OCI-LY7 (cell line): ENCODE measurements around the gene CFAP92. TPM values are rescaled to one million over a fixed set of nuclear protein-coding genes. Genes with fewer than 3 reads are reported as not detected.

Experiments used
- BruUV-seq: library from RNA; stranded (reverse); fragments of 400-500 nt; replicated peaks from 2 replicates; lab custom pipeline; 2021; lab: Mats Ljungman, UMichigan
- CTCF ChIA-PET: fragments of 300-600 bp; sonication (Branson Sonifier 250); formaldehyde crosslinking; loops from one replicate; lab custom pipeline; 2022; ENCODE audit warnings: antibody characterized with exemption; ENCODE audit not compliant: unreplicated experiment; lab: Charles Lee
- POLR2A ChIA-PET: fragments of 300-600 bp; sonication (Branson Sonifier 250); formaldehyde crosslinking; loops from one replicate; lab custom pipeline; 2022; ENCODE audit warnings: antibody characterized with exemption; lab: Charles Lee
- DNase-seq: peaks from one replicate; pipeline ENCODE4 v3.0.0-alpha.2; 2015; ENCODE audit warnings: low spot score
- H2AFZ ChIP-seq: fragments of 200-600 bp; sonication (generic), shearing (Covaris generic); 2 replicates; pipeline ENCODE4 v1.6.1; 2014; ENCODE audit warnings: mild to moderate bottlenecking, antibody characterized with exemption, low read length, moderate library complexity
- H3K27ac ChIP-seq: fragments of 200-600 bp; sonication (generic); 2 replicates; pipeline ENCODE4 v1.5.1; 2014; ENCODE audit warnings: mixed run types, low read depth, mild to moderate bottlenecking, moderate library complexity, low read length, inconsistent platforms; ENCODE audit not compliant: poor library complexity, severe bottlenecking
- H3K36me3 ChIP-seq: fragments of 200-600 bp; sonication (generic); 2 replicates; pipeline ENCODE4 v1.6.1; 2014; ENCODE audit warnings: mild to moderate bottlenecking, antibody characterized with exemption, low read length, moderate library complexity, mixed read lengths; ENCODE audit not compliant: insufficient read depth
- H3K4me1 ChIP-seq: fragments of 200-600 bp; sonication (generic); 2 replicates; pipeline ENCODE4 v1.5.1; 2014; ENCODE audit warnings: mild to moderate bottlenecking, low read length; ENCODE audit not compliant: insufficient read depth, poor library complexity, severe bottlenecking
- H3K4me2 ChIP-seq: fragments of 200-600 bp; sonication (generic); 2 replicates; pipeline ENCODE4 v1.6.1; 2014; ENCODE audit warnings: mild to moderate bottlenecking, low read length
- H3K4me3 ChIP-seq: fragments of 200-600 bp; sonication (generic); 2 replicates; pipeline ENCODE4 v1.5.1; 2014; ENCODE audit warnings: mild to moderate bottlenecking, low read depth, low read length; ENCODE audit not compliant: poor library complexity, severe bottlenecking
- H3K79me2 ChIP-seq: fragments of 200-600 bp; sonication (generic); 2 replicates; pipeline ENCODE4 v1.6.1; 2016; ENCODE audit warnings: low read depth, mild to moderate bottlenecking, low read length, moderate library complexity, mixed read lengths; ENCODE audit not compliant: insufficient read depth
- H3K9me2 ChIP-seq: fragments of 200-600 bp; sonication (generic); 2 replicates; pipeline ENCODE4 v1.6.1; 2016; ENCODE audit warnings: mild to moderate bottlenecking, low read length, mixed read lengths; ENCODE audit not compliant: insufficient read depth
- H3K9me3 ChIP-seq: fragments of 200-600 bp; sonication (generic); 2 replicates; pipeline ENCODE4 v1.6.1; 2014; ENCODE audit warnings: mild to moderate bottlenecking, mixed run types, low read length, mixed read lengths
- H4K20me1 ChIP-seq: fragments of 200-600 bp; sonication (generic); 2 replicates; pipeline ENCODE4 v1.6.1; 2014; ENCODE audit warnings: mild to moderate bottlenecking, antibody characterized with exemption, low read length, moderate library complexity, mixed read lengths; ENCODE audit not compliant: insufficient read depth
- CTCF ChIP-seq: fragments of 200-600 bp; sonication (generic); conservative IDR thresholded peaks from 2 replicates; pipeline ENCODE4 v1.5.1; 2014; ENCODE audit warnings: mild to moderate bottlenecking, antibody characterized with exemption, low read length, moderate library complexity, mixed read lengths
- EZH2phosphoT487 ChIP-seq: fragments of 200-600 bp; sonication (generic); IDR thresholded peaks from 2 replicates; pipeline ENCODE4 v1.6.1; 2018; ENCODE audit warnings: low read depth, borderline replicate concordance, mild to moderate bottlenecking, mixed run types, antibody characterized with exemption, low read length, moderate library complexity, mixed read lengths
- intact Hi-C: fragments of 100-400 bp; cut with micrococcal nuclease; formaldehyde crosslinking; loops from one replicate; pipeline ENCODE4 v1.10.0; 2022; ENCODE audit not compliant: unreplicated experiment
- total RNA-seq, 2 experiments: library from RNA; depleted of rRNA in 1 of 2; stranded (reverse); fragments of >200 nt in 1 of 2; shearing (Covaris generic) in 1 of 2; gene quantifications; 2 replicates each; pipeline ENCODE4 v1.2.3, GENCODE V29; 2014 to 2022

The CFAP92 gene
- total RNA-seq, 2 experiments from 2014 or later = 0.08 to 0.66 TPM

GRCh38 chr3:129031476-129032215 is 37.8 kb upstream of the CFAP92 start:
- Histone ChIP-seq H3K4me2 (no peak overlapping the region), H3K9me3 (0 out of 2 replicates have a peak, but pooled peaks cover 7% of the 10 kb centered on the region), H4K20me1 (no peaks in the 10 kb centered on the region), H3K9me2 (no peaks in the 10 kb centered on the region), H3K36me3 (no peaks in the 10 kb centered on the region), H3K27ac (no peak overlapping the region), H3K4me3 (no peak overlapping the region), H3K4me1 (peaks cover 6% of the 10 kb centered on the region), H2AFZ (no peak overlapping the region), H3K79me2 (no peaks in the 10 kb centered on the region)
- TF ChIP-seq CTCF = no peak
- no peak for TF ChIP-seq EZH2phosphoT487
- no TSS peak for BruUV-seq
- ChIA-PET POLR2A (interaction anchor here (0.7 kb wide), 1 partner anchor 22 kb away, joined by 3 read pairs; no protein-coding TSS in a partner anchor), CTCF (interaction anchor here (1.6 to 1.9 kb wide), 2 partner anchors 15 to 22 kb away, joined by 5 to 7 read pairs; no protein-coding TSS in a partner anchor)
- DNase-seq = no peak
- intact Hi-C loops = no loop called here

- POLR2A ChIA-PET = interaction anchor here (0.5 to 1.3 kb wide), 4 partner anchors 23 to 262 kb away, joined by 3 read pairs; no protein-coding TSS in a partner anchor
- no TSS peak for BruUV-seq
- H2AFZ ChIP-seq = no peak overlapping the region
- no peaks in the 10 kb centered on the region for H4K20me1 ChIP-seq
- H3K36me3 ChIP-seq = no peaks in the 10 kb centered on the region
- H3K4me3 ChIP-seq = no peak overlapping the region
- H3K9me3 ChIP-seq = 0 out of 2 replicates have a peak, but pooled peaks cover 7% of the 10 kb centered on the region
- DNase-seq = no peak
- H3K9me2 ChIP-seq = no peaks in the 10 kb centered on the region
- H3K4me1 ChIP-seq = peaks cover 16% of the 10 kb centered on the region
- intact Hi-C loops = no loop called here
- H3K4me2 ChIP-seq = no peak overlapping the region
- CTCF ChIA-PET = interaction anchor here (1.6 to 1.9 kb wide), 2 partner anchors 14 to 23 kb away, joined by 5 to 7 read pairs; no protein-coding TSS in a partner anchor
- TF ChIP-seq CTCF (no peak), EZH2phosphoT487 (no peak)
- no peaks in the 10 kb centered on the region for H3K79me2 ChIP-seq
- no peak overlapping the region for H3K27ac ChIP-seq
These were observed 36.7 kb upstream of the CFAP92 start for GRCh38 chr3:129030611-129031010.

- ChIA-PET CTCF (no interaction called here), POLR2A (no interaction called here)
- no peak overlapping the region for H2AFZ ChIP-seq
- no peaks in the 10 kb centered on the region for H3K9me2 ChIP-seq
- DNase-seq = no peak
- BruUV-seq = no TSS peak
- H3K36me3 ChIP-seq = no peaks in the 10 kb centered on the region
- H3K9me3 ChIP-seq = 0 out of 2 replicates have a peak, but pooled peaks cover 7% of the 10 kb centered on the region
- no peaks in the 10 kb centered on the region for H3K79me2 ChIP-seq
- TF ChIP-seq EZH2phosphoT487 = no peak
- no peak for TF ChIP-seq CTCF
- no peak overlapping the region for H3K27ac ChIP-seq
- peaks cover 34% of the 10 kb centered on the region for H3K4me1 ChIP-seq
- intact Hi-C loops = no loop called here
- no peaks in the 10 kb centered on the region for H4K20me1 ChIP-seq
- H3K4me3 ChIP-seq = no peak overlapping the region
- no peak overlapping the region for H3K4me2 ChIP-seq
These were observed 35.0 kb upstream of the CFAP92 start for GRCh38 chr3:129028866-129029265.
